Lower lobe of right lung (tissue), 2 donors: ENCODE data around the gene GIPC3. TPM values are rescaled to one million over a fixed set of nuclear protein-coding genes. Genes with fewer than 3 reads are reported as not detected.

Source experiments
- ATAC-seq, 2 donors: fragments of 200-7000 bp; cut with Tn5 transposase; one replicate each; pipeline ENCODE4 v1.9.1; 2020 to 2022; ENCODE audit warnings: mild to moderate bottlenecking in 2 of 2, moderate library complexity in 2 of 2
- DNase-seq: peaks from one replicate; pipeline ENCODE4 v3.0.0-alpha.2; 2020
- H3K27ac ChIP-seq: fragments of 200-600 bp; one replicate; pipeline ENCODE4 v1.8.0; 2022
- H3K27me3 ChIP-seq: fragments of 200-600 bp; one replicate; pipeline ENCODE4 v1.8.0; 2022; ENCODE audit warnings: low read depth
- H3K36me3 ChIP-seq: fragments of 200-600 bp; one replicate; pipeline ENCODE4 v1.8.0; 2022; ENCODE audit warnings: mild to moderate bottlenecking
- H3K4me1 ChIP-seq: fragments of 200-600 bp; one replicate; pipeline ENCODE4 v1.8.0; 2022
- H3K4me3 ChIP-seq: fragments of 200-600 bp; one replicate; pipeline ENCODE4 v1.8.0; 2022; ENCODE audit warnings: mild to moderate bottlenecking
- H3K9me3 ChIP-seq: fragments of 200-600 bp; one replicate; pipeline ENCODE4 v1.8.0; 2022
- CTCF ChIP-seq: fragments of 200-600 bp; IDR thresholded peaks from one replicate; pipeline ENCODE4 v1.8.0; 2022; ENCODE audit warnings: antibody characterized with exemption, mild to moderate bottlenecking
- intact Hi-C: fragments of 100-400 bp; cut with DNase I; formaldehyde crosslinking; loops from one replicate; pipeline ENCODE4 v1.11.0; 2022
- total RNA-seq: library from RNA; stranded (reverse); fragmentation: NEBNext Ultra II Directional; extraction: Animal tissue kit (Norgen Biotek cat#: 25700); gene quantifications from one replicate; pipeline ENCODE4 v1.2.1, GENCODE V29; 2021
- donor health status: DM: no; HTN: yes; CAD: no; lungs with severe emphysema.

GIPC3 gene
- total RNA-seq, 1 donor from 2014 or later, result 4.2 TPM

- DNase-seq, result no peak
- intact Hi-C loops, result no loop called here
- Histone ChIP-seq H3K4me3 (no peak overlapping the region), H3K9me3 (no peaks in the 10 kb centered on the region), H3K27ac (peak overlapping the region; percentile 79), H3K4me1 (peaks cover 43% of the 10 kb centered on the region), H3K36me3 (peaks cover 27% of the 10 kb centered on the region), H3K27me3 (peaks cover 15% of the 10 kb centered on the region)
- no peak for ATAC-seq
- no peak for TF ChIP-seq CTCF
Measured at GRCh38 chr19:3608079-3608641, 22.9 kb downstream of the GIPC3 start.

- H3K36me3 ChIP-seq, result peaks cover 34% of the 10 kb centered on the region
- no peak overlapping the region for H3K4me3 ChIP-seq
- H3K9me3 ChIP-seq, result no peaks in the 10 kb centered on the region
- H3K27ac ChIP-seq, result peak overlapping the region; percentile 79
- DNase-seq (peak; percentile 51), ATAC-seq (no peak)
- intact Hi-C loops, result no loop called here
- TF ChIP-seq CTCF, result no peak
- peaks cover 43% of the 10 kb centered on the region for H3K4me1 ChIP-seq
- peaks cover 15% of the 10 kb centered on the region for H3K27me3 ChIP-seq
Measured at GRCh38 chr19:3608750-3609322, 23.6 kb downstream of the GIPC3 start.

- intact Hi-C loops, result no loop called here
- TF ChIP-seq CTCF, result no peak
- DNase-seq (no peak), ATAC-seq (no peak)
- peak overlapping the region; percentile 11 for H3K27ac ChIP-seq
- no peaks in the 10 kb centered on the region for H3K9me3 ChIP-seq
- H3K4me1 ChIP-seq, result peaks cover 35% of the 10 kb centered on the region
- peaks cover 35% of the 10 kb centered on the region for H3K36me3 ChIP-seq
- H3K27me3 ChIP-seq, result peaks cover 10% of the 10 kb centered on the region
- no peak overlapping the region for H3K4me3 ChIP-seq
Measured at GRCh38 chr19:3609779-3610719, 24.8 kb downstream of the GIPC3 start.

GRCh38 chr19:3610745-3611717 is 25.8 kb downstream of the GIPC3 start:
- peaks cover 31% of the 10 kb centered on the region for H3K4me1 ChIP-seq
- no peak overlapping the region for H3K27ac ChIP-seq
- no peaks in the 10 kb centered on the region for H3K9me3 ChIP-seq
- H3K36me3 ChIP-seq, result peaks cover 35% of the 10 kb centered on the region
- intact Hi-C loops, result no loop called here
- no peak for DNase-seq
- no peak for TF ChIP-seq CTCF
- no peak overlapping the region for H3K4me3 ChIP-seq
- H3K27me3 ChIP-seq, result peaks cover 10% of the 10 kb centered on the region
- ATAC-seq, result no peak

- intact Hi-C loops, result no loop called here
Measured at GRCh38 chr19:3611841-3612240, 26.6 kb downstream of the GIPC3 start.

More at GRCh38 chr19:3611841-3612240, 26.6 kb downstream of the GIPC3 start:
- no peak overlapping the region for H3K4me3 ChIP-seq
- no peak overlapping the region for H3K27ac ChIP-seq
- H3K9me3 ChIP-seq, result no peaks in the 10 kb centered on the region
- H3K4me1 ChIP-seq, result peaks cover 23% of the 10 kb centered on the region
- peaks cover 6% of the 10 kb centered on the region for H3K27me3 ChIP-seq
- TF ChIP-seq CTCF, result no peak
- ATAC-seq, result no peak
- peaks cover 41% of the 10 kb centered on the region for H3K36me3 ChIP-seq
- peak; percentile 44 for DNase-seq
